GM18520 (cell line): Measurements from ENCODE around the gene MACROH2A2.

Source experiments
- ATAC-seq: cut with Tn5 transposase; IDR thresholded peaks from one replicate; pipeline ENCODE4 v1.9.1; 2021; ENCODE audit not compliant: unreplicated experiment

MACROH2A2 gene

DNA sequence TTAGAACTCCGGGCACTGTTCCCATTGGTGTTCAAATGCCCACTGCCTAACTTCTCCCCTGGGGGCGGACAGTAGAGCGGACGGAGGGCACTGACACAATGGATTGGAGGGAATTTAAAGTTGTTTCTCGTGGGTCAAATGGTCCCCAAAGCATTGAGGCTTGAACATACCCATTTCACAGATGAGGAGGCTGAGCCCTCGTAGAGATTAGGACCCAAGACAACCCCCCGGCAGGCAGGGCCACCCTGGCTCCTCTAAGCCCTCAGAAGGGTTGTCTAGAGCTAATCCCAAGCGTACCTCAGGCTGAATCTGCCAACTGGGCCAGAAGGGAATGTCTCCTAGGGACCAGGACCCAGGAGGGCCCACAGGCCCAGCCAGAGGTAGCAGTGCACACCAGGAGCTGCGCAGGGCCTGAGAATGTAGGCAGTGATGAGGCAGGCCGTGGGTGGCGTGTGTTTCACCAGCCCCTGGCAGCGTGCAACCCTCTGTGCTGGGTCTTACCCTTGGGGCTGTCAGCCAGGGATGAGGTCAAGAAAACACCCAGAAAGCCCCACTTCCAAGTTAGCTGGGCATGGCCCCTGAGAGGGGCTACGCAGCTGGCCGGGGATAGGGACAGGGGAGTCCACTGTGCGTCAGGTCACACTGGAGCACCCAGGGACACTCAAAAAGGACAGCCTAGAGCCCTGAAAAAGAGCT, 74.2 kb downstream of the MACROH2A2 start:
- ATAC-seq: no peak

DNA sequence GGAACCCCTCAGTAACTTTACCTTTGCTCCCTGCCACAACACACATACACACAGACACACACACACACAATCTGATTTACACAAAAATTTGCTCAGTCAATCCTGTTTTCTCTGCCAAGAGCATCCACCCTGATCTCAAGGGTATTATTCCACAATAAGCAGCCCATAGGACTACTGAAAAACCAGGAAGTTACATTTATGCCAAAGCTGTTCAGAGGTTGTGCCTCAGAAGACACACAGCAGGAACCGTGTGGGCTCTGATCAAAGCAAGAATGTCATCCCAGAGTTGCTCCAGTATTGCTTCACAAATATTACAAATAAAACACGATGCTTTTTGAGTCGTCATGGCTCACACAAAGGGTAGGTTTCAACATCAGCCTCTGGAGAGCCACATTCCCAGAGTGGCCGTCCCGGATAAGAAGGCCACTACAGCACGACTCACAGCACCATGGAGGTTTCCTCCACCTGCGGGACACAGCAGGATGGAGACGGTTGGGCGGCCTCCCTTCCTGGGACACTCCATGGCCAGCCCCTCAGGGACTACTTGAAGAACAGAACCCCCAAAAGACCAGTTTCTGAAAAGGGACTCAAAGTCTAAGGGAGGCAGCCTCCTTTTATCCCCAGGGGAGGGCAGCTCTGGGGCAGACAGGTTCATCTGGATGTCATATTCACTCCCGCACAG, 78.4 kb downstream of the MACROH2A2 start:
- no peak for ATAC-seq

- no peak for ATAC-seq
Observed at GRCh38 chr10:70131560-70131937, 78.9 kb downstream of the MACROH2A2 start.

DNA sequence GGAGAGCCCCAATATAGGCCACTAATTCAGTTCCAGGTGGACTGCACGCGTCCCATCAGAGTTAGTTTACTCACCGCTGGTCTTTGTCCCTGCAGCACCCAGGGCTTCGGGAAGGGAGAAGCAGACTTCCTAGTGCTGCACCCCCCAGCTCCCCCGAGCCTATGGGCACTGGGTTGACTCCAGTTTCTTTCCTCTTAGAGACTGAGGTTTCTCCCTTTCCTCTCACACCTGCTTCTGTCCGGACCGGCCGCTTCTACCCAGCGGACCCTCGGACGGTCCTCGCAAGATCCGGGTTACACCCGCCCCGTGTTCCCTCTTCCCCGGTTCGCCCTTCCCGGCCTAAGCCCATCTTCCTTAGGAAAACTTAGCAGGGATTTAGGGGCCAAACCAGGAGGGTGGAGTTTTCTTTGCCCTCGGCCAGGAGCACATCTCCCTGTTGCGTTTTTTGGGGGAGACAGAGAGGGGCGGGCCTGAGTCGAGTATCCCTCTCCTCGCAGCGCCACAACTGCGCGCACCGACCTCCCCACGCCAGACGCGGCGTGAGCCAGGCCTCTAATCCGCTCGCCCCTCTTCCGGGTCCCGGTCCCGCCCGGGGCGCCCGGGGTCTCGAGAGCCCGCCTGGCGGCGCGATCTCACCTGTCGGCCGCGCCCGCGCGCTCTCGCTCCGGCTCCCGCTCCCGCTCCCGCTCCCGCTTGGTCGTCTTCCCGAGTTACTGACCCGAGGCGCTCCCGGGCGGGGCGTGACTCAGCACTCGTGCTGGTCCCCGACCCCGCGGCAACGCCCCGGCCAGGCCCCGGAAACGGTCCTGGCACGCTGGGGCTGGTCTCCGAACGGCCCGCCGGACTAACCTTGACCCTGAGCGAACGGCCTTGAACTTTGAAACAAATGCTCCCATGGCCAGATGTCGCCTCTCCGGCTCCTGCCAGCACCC, 79.7 kb downstream of the MACROH2A2 start, which contains the start of gene AIFM2:
AIFM2 (minus strand) TSS at position 728 of the 932 bp plus-strand sequence. CDS start 8,741 bp downstream, outside the sequence.
- peak; percentile 66 for ATAC-seq

DNA sequence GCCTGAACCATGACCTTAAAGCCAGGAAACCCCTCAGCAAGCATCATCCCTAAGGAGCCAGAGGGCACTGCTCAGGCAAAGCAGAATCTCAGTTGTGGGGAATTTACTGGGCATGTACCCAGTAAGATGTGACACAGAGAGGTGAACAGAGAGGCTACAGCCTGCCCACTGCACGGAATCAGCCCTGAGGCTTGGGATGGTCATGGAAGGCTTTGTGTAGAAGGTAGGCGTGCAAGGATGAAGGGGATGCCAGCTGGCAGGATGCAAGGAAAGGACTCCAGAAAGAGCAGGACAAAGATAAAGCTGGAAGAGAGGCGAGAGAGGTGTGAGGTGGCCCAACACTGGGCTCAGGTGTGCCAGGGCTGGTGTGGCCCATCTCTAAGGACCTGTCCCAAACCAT, 82.4 kb downstream of the MACROH2A2 start:
- ATAC-seq: no peak

GRCh38 chr10:70135684-70136083, 83.0 kb downstream of the MACROH2A2 start:
- no peak for ATAC-seq

- ATAC-seq: no peak
Observed at GRCh38 chr10:70137135-70137534, 84.5 kb downstream of the MACROH2A2 start.

DNA sequence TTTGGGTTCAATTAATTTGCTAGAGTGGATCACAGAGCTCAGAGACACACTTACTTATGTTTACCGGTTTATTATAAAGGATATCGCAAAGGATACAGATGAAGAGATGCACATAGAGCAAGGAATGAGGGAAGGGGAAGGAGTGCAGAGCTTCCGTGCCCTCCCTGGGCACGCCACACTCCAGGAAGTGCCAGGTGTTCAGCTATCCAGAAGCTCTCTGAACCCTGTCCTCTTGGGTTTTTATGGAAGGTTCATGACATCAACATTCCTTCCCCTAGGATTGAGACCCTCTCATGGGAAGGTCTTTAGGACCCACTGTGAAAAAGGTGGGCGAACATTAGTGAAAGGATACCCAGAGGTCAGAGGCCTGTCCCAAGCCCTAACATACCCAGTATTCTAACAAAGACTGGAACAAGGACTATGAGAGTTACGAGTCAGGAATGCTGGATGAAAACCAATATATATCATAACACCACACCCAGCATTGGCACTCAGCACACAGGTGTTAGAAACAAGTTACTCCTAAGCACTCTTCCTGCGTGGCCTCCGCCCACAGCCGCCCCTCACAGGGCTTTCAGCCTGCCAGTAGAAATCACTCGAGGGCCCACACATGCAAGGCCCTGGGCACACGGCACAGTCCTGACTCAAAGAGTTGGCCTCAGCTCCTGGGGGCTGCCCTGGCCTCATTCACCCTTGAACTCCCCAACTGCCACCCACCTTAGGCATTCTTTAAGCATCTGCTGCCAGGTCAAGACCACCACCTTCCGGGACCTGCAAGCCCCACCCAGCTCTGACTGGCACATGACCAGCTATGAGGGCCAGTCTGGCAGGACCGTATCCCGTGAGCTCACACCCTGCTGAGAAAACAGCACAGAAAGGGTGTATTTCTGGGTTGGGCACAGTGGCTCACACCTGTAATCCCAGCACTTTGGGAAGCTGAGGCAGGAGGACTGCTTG, 85.6 kb downstream of the MACROH2A2 start:
- ATAC-seq: no peak

DNA sequence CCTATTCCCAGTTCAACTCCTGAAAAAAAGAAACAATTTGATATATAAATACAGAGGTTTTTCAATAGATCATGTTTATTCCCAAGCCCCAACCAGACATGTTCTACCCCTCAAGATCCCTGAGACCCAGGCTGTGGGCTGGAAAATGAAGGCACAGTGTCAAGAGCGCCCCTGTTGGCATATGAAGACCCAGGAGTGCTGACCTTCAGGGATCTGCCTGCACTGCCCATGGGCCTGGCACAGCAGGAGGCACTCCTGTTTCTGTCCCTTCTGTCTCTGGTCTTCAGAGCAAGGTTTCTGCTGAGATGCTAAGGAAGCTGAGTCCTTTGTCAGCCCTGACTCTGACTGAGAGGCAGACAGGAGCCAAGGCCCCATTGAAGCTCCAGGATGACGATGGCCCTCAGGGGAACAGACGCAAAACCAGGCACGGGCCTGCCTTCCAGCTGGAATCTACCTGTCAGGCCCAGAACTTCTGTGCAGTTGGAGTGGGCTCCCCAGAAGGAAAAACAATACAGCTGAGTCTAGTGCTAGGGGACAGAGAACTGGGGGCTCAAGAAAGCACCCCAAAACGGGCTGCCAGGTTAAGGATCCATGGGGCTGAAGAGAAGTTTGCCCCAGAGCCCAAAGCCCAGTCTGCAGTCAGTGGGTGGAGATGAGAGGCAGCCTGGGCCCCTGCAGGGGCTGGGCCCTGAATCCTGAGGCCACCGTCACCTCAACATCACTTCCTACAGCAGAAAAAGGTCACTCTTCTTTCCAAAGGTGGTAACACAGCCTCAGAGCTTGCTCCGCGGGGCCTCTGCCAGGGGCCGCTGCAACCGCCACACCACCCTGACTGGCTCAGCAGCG, 86.7 kb downstream of the MACROH2A2 start:
- no peak for ATAC-seq

GRCh38 chr10:70139997-70140250, 87.3 kb downstream of the MACROH2A2 start:
- ATAC-seq: no peak

DNA sequence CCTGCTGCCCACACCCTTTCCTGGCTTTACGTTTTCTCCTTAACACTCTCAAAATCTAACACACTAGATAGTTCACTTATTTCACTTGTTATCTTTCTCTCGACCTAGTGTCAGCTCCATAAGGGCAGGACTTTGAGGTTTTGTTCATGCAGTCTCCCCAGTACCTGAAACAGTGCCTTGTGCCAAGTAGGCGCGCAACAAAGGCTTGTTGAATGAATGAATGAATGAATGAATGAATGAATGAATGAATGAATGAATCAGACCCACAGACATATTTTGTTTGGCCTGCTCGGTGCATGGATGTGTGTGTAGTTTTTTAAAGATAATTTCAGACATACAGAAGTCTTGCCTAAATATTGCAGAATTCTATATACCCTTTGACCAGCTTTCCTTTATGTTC, 87.7 kb downstream of the MACROH2A2 start:
- no peak for ATAC-seq

- ATAC-seq: no peak
Observed at GRCh38 chr10:70142555-70142954, 89.9 kb downstream of the MACROH2A2 start.

DNA sequence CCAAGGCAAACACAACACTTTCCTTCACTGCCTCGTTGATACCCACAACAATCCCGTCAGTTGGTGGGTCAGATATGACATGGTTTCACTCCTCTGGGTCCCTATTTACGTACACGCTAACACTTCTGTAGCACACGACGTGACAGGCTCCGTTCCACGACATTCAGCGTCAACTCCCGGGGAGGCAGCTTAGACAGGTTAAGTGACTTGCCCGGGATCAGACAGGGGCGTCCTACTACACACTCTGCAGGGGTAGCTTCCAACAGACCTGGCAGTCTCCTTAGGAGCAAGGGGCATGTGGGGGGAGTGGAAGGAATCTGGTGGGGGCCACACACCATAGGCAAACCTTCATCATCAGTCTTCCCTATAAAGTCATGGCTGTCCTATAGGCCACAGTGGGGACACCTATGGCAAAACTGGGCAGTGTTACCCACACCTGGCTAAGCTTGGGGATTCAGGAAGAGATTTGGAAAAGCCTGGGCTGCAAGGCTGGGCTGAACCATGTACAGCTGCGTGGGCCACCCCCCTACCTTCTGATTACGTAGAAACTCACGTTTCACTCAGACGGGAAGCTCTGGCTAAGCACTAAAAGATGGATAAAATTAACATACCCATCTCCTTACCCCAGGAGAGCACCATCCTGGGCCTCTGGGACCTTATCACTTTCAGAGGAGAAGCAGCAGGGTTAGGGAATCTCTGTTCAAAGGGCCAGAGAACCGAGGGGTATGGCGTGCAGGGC, 91.9 kb downstream of the MACROH2A2 start:
- no peak for ATAC-seq

GRCh38 chr10:70145166-70145665, 92.6 kb downstream of the MACROH2A2 start:
- peak; percentile 4 for ATAC-seq

GRCh38 chr10:70145666-70146488, 93.2 kb downstream of the MACROH2A2 start:
- peak; percentile 29 for ATAC-seq

- ATAC-seq: peak; percentile 90
Observed at GRCh38 chr10:70146489-70147258, 94.0 kb downstream of the MACROH2A2 start, which contains the start of gene TYSND1. Gene TYSND1 (minus strand): TSS chr10:70146700. CDS start chr10:70146586, 114 bp downstream.

GRCh38 chr10:70147259-70147625, 94.6 kb downstream of the MACROH2A2 start:
- ATAC-seq: no peak
